Astrocyte (in vitro differentiated cells and primary cell): ENCODE data around the gene MT1X. TPM values are rescaled to one million over a fixed set of nuclear protein-coding genes. Genes with fewer than 3 reads are reported as not detected.

Source experiments
- DNase-seq: peaks from one replicate; pipeline ENCODE4 v3.0.0-alpha.2; 2010; ENCODE audit warnings: low read depth
- FAIRE-seq: peaks from 2 replicates; lab custom pipeline; 2011; peaks lifted over from hg19 to GRCh38; lab: Jason Lieb, UNC
- H2AFZ ChIP-seq: 2 replicates; pipeline ENCODE4 v1.6.0; 2012; ENCODE audit warnings: low read depth, low read length, inconsistent platforms
- H3K27ac ChIP-seq: 2 replicates; pipeline ENCODE4 v1.5.1; 2011; ENCODE audit warnings: low read depth, low read length, inconsistent platforms
- H3K27me3 ChIP-seq: 2 replicates; pipeline ENCODE4 v1.6.0; 2011; ENCODE audit warnings: low read length, inconsistent platforms; ENCODE audit not compliant: insufficient read depth
- H3K36me3 ChIP-seq: 2 replicates; pipeline ENCODE4 v1.5.1; 2011; ENCODE audit warnings: low read length, inconsistent platforms; ENCODE audit not compliant: insufficient read depth
- H3K4me1 ChIP-seq: 2 replicates; pipeline ENCODE4 v1.5.1; 2011; ENCODE audit warnings: low read length, inconsistent platforms; ENCODE audit not compliant: insufficient read depth
- H3K4me2 ChIP-seq: 2 replicates; pipeline ENCODE4 v1.6.0; 2012; ENCODE audit warnings: low read length, inconsistent platforms
- H3K4me3 ChIP-seq: 2 replicates; pipeline ENCODE4 v1.5.1; 2011; ENCODE audit warnings: low read depth, mild to moderate bottlenecking, low read length, inconsistent platforms; ENCODE audit not compliant: insufficient read depth
- H3K79me2 ChIP-seq: 2 replicates; pipeline ENCODE4 v1.6.0; 2012; ENCODE audit warnings: mild to moderate bottlenecking, low read length, inconsistent platforms; ENCODE audit not compliant: insufficient read depth
- H3K9ac ChIP-seq: 2 replicates; pipeline ENCODE4 v1.6.0; 2012; ENCODE audit warnings: mild to moderate bottlenecking, low read length, inconsistent platforms
- H3K9me3 ChIP-seq: 2 replicates; pipeline ENCODE4 v1.5.1; 2012; ENCODE audit warnings: low read depth, mild to moderate bottlenecking, low read length, inconsistent platforms; ENCODE audit not compliant: insufficient read depth
- H4K20me1 ChIP-seq: 2 replicates; pipeline ENCODE4 v1.6.0; 2012; ENCODE audit warnings: low read length, inconsistent platforms; ENCODE audit not compliant: insufficient read depth
- H3K27ac Mint-ChIP-seq: one replicate; pipeline ENCODE4 v1.8.0; 2021; ENCODE audit warnings: mild to moderate bottlenecking, mixed read lengths; ENCODE audit not compliant: unreplicated experiment
- H3K27me3 Mint-ChIP-seq: one replicate; pipeline ENCODE4 v1.8.0; 2021; ENCODE audit warnings: low read depth, mixed read lengths; ENCODE audit not compliant: unreplicated experiment
- H3K36me3 Mint-ChIP-seq: one replicate; pipeline ENCODE4 v1.8.0; 2021; ENCODE audit warnings: low read depth, mixed read lengths; ENCODE audit not compliant: unreplicated experiment
- H3K4me1 Mint-ChIP-seq: one replicate; pipeline ENCODE4 v1.8.0; 2021; ENCODE audit warnings: low read depth, mixed read lengths; ENCODE audit not compliant: unreplicated experiment
- H3K4me3 Mint-ChIP-seq: one replicate; pipeline ENCODE4 v1.8.0; 2021; ENCODE audit warnings: mild to moderate bottlenecking, moderate library complexity, mixed read lengths; ENCODE audit not compliant: unreplicated experiment
- H3K9me3 Mint-ChIP-seq: one replicate; pipeline ENCODE4 v1.8.0; 2021; ENCODE audit warnings: mild to moderate bottlenecking, mixed read lengths; ENCODE audit not compliant: unreplicated experiment
- CTCF ChIP-seq: IDR thresholded peaks from 2 replicates; pipeline ENCODE4 v1.5.1; 2011; ENCODE audit warnings: low read depth, mild to moderate bottlenecking, inconsistent platforms, low read length, moderate library complexity; ENCODE audit not compliant: insufficient read depth
- EZH2 ChIP-seq: IDR thresholded peaks from 2 replicates; pipeline ENCODE4 v1.6.1; 2012; ENCODE audit warnings: mild to moderate bottlenecking, low read length, inconsistent platforms; ENCODE audit not compliant: insufficient read depth
- total RNA-seq: library from RNA; stranded (reverse); gene quantifications from 2 replicates; pipeline ENCODE4 v1.2.1, GENCODE V29; 2021

The MT1X gene
- total RNA-seq, 1 donor from 2014 or later: 7.0 TPM

GRCh38 chr16:56653218-56653617 lies 29.1 kb upstream of the MT1X start:
- Mint-ChIP-seq H3K4me3 (no peak overlapping the region), H3K36me3 (no peaks in the 10 kb centered on the region)

GRCh38 chr16:56657555-56658326 lies 24.5 kb upstream of the MT1X start, which contains the start of gene MT1F:
MT1F (plus strand) TSS chr16:56657959; CDS start chr16:56658059, 100 bp downstream.
- Histone ChIP-seq H3K79me2 (no peaks in the 10 kb centered on the region), H3K4me2 (peak within 1 kb of the TSS; percentile 75), H3K4me1 (peaks cover 14% of the 10 kb centered on the region), H3K9me3 (no peaks in the 10 kb centered on the region), H3K27me3 (peaks cover 59% of the 10 kb centered on the region), H4K20me1 (no peaks in the 10 kb centered on the region), H3K9ac (peak within 1 kb of the TSS; percentile 16), H2AFZ (peak within 1 kb of the TSS; percentile 63), H3K27ac (no peak within 1 kb of the TSS), H3K36me3 (no peaks in the 10 kb centered on the region), H3K4me3 (peak within 1 kb of the TSS; percentile 31)
- Mint-ChIP-seq H3K4me1 (peaks cover 1% of the 10 kb centered on the region), H3K27ac (no peak within 1 kb of the TSS), H3K36me3 (no peaks in the 10 kb centered on the region), H3K27me3 (peaks cover 83% of the 10 kb centered on the region), H3K4me3 (peak within 1 kb of the TSS; percentile 82), H3K9me3 (no peaks in the 10 kb centered on the region)
- peak; percentile 15 for DNase-seq
- no peak for TF ChIP-seq EZH2
- FAIRE-seq: no peak

More at GRCh38 chr16:56653218-56653617, 29.1 kb upstream of the MT1X start:
- Histone ChIP-seq H3K27me3 (peaks cover 55% of the 10 kb centered on the region), H2AFZ (no peak overlapping the region), H3K79me2 (no peaks in the 10 kb centered on the region), H3K9ac (no peak overlapping the region), H3K9me3 (no peaks in the 10 kb centered on the region), H3K4me3 (no peak overlapping the region), H3K27ac (no peak overlapping the region), H3K36me3 (no peaks in the 10 kb centered on the region), H3K4me1 (peaks cover 9% of the 10 kb centered on the region), H4K20me1 (no peaks in the 10 kb centered on the region), H3K4me2 (no peak overlapping the region)
- peaks cover 84% of the 10 kb centered on the region for H3K27me3 Mint-ChIP-seq
- peaks cover 1% of the 10 kb centered on the region for H3K4me1 Mint-ChIP-seq
- TF ChIP-seq CTCF: no peak
- no peak for TF ChIP-seq EZH2
- FAIRE-seq (no peak), DNase-seq (no peak)
- H3K9me3 Mint-ChIP-seq: no peaks in the 10 kb centered on the region
- no peak overlapping the region for H3K27ac Mint-ChIP-seq

DNA sequence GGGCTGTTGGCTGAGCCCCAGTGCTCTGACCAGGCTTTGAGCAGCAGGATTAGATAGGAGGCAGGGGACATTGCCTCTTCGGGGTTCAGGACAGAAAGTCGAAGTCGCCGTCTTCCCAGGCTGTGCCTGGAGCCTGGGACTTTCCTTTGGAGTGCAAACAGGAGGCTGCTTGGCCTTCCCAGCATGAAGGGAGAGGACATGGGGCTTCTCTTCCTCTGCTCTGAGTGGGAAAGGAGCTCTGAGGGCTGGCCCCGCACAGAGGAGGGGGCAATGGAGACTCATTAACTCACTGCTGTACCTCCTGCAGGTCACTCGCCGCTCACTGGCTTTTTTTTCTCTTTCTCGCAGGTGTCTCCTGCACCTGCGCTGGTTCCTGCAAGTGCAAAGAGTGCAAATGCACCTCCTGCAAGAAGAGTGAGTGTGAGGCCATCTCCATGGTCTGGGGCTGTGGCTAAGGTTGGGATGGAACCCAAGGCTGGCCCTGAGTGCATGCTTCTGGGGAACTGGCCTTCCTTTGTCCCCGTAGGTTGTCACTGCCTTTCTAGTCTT lies 23.9 kb upstream of the MT1X start:
- Histone ChIP-seq H3K9me3 (no peaks in the 10 kb centered on the region), H3K36me3 (no peaks in the 10 kb centered on the region), H2AFZ (peak overlapping the region; percentile 63), H3K79me2 (no peaks in the 10 kb centered on the region), H3K4me1 (peaks cover 18% of the 10 kb centered on the region), H3K4me3 (peak overlapping the region; percentile 31), H3K9ac (peak overlapping the region; percentile 16), H3K27ac (no peak overlapping the region), H3K4me2 (peak overlapping the region; percentile 75), H3K27me3 (peaks cover 59% of the 10 kb centered on the region), H4K20me1 (no peaks in the 10 kb centered on the region)
- peak overlapping the region; percentile 82 for H3K4me3 Mint-ChIP-seq
- H3K27me3 Mint-ChIP-seq: peaks cover 79% of the 10 kb centered on the region
- DNase-seq (no peak), FAIRE-seq (no peak)
- no peaks in the 10 kb centered on the region for H3K9me3 Mint-ChIP-seq
- H3K4me1 Mint-ChIP-seq: peaks cover 1% of the 10 kb centered on the region
- H3K36me3 Mint-ChIP-seq: no peaks in the 10 kb centered on the region
- no peak overlapping the region for H3K27ac Mint-ChIP-seq
- TF ChIP-seq CTCF: no peak
- peak; percentile 73 for TF ChIP-seq EZH2
